Stimulated activated CD4-positive, alpha-beta T cell treated with anti-CD3 and anti-CD28 coated beads, Interleukin-15, amount 100 ng/mL, for 1 hour (primary cell): ENCODE data around the gene RGS7.

ENCODE experiments used
- DNase-seq, 2 donors: peaks; one replicate each; pipeline ENCODE4 v3.0.0-alpha.2; 2020; ENCODE audit warnings: low read depth in 1 of 2, low spot score in 1 of 2

The RGS7 gene

DNA sequence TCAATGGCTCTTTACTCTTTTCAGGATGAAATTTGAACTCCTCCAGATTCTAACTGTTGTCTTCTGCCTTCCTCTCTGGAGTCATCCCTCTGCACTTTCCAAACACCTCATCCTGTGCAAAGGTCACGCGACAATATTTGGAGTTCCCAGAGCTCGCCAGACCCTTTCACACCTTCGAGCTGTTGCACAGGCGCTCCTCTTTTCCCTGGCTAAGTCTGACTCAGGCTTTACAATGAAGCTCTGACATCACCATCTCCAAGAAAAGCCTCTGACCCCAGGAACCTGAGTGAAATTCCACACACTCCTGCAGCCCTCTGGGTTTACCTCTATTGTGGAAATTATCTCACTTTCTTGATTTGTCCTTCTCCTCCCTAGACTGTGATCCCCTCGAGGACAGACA lies 270.3 kb downstream of the RGS7 start:
- DNase-seq = no peak

GRCh38 chr1:241083285-241083684 lies 273.7 kb downstream of the RGS7 start:
- DNase-seq = no peak

- DNase-seq = no peak
Observed at GRCh38 chr1:241081473-241081872, 275.5 kb downstream of the RGS7 start.

DNA sequence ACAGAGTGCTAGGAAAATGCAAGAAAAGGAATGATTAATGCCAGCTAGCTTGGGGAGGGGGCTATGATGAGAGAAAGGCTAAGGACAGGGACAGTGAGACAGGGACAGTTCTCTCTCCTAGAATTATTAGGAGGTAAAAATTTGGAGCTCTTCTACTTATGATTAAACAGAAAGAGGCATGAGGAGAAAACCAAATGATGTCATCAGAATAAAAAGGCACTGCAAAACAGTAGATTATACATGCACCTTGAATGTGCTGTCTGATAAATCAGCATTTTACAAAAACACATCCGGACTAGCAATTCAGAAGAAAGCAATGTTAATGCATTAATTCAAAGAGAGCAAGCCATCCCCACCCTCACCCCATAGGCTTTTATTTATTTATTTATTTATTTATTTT lies 277.5 kb downstream of the RGS7 start:
- DNase-seq = no peak

DNA sequence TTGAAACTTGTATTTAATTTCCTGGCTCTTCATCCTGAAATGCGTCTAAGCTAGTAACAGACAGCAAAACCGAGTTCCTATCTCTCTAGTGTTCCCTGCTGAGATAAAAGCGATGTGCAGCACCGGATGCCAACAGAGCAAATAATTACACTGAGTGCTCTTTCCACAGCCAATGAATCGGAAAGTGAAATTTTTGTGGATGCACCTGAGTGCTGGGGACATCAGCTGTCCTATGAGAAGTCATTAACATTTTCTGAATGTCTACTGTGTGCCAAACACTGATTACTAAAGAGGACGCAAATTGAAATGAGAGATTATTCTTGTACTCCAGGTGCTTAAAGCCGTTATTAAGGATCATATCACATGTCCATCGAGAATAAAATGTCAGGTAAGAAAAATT lies 278.0 kb downstream of the RGS7 start:
- no peak for DNase-seq

- no peak for DNase-seq
Observed at GRCh38 chr1:241077386-241078147, 279.4 kb downstream of the RGS7 start.

DNA sequence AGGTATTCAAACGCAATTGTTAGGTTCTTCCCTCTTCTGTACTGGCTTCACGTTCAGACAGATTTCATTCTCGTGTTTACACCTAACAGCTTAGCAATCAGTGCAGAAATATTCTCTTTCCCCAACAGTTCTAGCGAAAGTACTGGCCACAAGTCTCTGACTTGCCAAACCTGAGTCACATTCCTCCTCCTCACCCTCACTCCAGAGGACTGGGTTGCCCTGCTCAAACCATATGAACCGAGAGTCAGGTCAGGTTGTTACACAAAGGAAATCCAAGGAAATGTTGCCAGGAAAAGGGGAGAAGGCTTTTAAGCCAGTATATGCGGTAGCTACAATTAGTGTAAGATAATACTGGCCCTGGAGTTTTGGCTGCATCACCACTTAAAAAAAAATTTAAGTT lies 282.5 kb downstream of the RGS7 start:
- DNase-seq = no peak

DNA sequence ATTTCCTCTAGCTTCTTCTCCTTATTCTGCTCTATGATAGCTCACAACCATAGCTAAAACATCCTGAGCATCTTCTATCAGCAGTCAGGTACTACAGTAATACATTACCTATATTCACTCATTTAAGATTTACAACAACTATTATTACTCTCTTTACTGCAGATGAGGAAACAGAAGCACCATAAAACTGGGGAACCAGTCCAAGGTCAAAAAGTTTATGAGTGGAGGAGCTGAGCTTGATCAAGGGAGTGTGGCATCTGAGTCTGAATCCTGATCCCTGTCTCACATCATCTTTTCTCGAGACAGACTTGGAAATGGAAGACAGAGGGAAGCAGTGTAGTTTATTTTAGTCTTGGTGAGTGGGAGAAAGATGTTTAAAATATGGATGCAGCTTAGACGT lies 288.6 kb downstream of the RGS7 start:
- no peak for DNase-seq

DNA sequence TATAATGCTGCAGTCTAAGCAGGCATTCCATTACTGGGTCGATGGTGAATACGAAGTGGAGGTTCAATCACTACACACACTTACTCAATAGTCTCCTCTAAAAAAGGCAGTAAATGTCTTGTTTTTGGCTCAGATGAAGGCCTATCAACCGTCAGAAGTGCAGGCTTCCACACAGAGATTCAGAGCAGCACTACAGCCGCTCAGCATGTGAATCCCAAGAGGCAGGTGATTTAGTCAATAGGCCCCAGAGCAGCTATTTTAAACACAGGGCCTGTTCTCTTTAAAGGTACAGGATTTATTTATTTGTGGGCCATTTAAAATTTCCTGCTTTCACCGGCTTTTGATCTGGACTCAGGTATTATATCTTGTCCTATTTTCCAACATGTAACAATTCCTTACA lies 293.7 kb downstream of the RGS7 start:
- DNase-seq = no peak

GRCh38 chr1:241061062-241061461 lies 295.9 kb downstream of the RGS7 start:
- no peak for DNase-seq

DNA sequence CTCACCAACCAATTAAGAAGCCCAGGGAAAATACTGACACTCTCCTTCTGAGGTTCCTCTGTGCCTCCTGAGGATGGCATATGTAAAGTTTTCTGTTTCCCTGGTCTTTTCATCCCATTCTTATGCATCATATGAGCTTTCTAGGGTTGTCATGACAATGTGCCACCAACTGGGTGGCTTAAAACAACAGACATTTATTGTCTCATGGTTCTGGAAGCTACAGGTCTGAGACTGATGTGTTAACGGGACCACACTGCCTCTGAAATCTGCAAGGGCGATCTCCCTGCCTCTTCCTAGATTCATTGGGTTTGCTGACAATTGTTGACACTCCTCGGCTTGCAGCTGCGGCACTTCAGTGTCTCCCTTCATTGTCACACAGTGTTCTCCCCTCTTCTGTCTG lies 308.4 kb downstream of the RGS7 start:
- no peak for DNase-seq

GRCh38 chr1:241045659-241046058 lies 311.3 kb downstream of the RGS7 start:
- no peak for DNase-seq

DNA sequence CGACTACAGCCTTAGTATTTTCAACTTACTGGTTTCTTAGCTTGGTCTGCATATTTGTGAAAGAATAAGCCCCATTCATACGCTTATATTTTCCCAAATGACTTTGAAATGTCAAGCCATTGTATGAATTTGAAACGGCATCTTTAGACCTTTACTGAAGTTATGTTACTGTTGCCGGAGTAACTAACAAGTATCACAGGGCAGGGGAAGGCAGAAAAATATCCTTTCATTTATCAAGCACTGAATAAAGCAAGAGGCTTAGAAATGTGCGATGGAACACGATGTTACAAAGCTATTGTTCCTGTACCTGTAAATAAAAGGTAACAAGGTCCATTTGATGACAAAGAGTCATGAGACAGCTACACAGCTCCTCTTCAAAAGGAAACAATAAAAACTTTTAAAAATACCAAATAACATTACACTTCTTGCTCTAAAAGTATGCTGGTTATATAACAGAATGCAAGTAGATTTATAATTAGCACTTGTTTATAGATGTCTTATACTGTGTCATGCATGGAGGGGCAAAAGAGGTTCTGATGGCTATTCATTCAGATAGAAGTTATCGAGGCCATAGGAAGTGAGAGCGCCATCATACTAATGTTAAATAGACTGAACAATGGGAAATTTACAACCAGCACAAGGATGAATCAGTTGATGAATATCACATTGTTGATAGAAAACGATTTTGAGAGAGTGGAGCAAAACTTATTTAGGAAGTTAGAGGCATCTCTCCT lies 322.6 kb downstream of the RGS7 start:
- DNase-seq = no peak

DNA sequence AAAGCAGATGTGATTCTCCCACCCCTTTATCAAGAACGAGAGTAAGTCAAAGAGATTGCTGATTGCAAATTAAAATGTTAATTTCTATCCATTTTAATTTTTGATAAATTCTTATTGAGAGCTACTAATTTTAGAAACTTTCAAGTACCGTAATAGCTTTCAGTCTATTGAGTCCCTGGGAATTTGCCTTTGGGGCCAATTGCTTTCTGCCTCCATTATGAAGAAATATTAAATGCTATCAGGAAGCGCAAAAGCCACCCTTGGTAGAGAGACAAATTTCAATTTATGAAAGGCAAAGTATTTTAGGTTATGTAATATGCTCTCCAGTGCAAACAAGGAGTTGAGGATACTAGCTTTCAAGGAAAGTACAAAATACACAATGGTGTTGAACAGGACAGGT lies 332.2 kb downstream of the RGS7 start:
- DNase-seq = no peak

- DNase-seq = no peak
Observed at GRCh38 chr1:241022366-241022765, 334.6 kb downstream of the RGS7 start.

- DNase-seq = no peak
Observed at GRCh38 chr1:241020851-241021697, 335.9 kb downstream of the RGS7 start.

DNA sequence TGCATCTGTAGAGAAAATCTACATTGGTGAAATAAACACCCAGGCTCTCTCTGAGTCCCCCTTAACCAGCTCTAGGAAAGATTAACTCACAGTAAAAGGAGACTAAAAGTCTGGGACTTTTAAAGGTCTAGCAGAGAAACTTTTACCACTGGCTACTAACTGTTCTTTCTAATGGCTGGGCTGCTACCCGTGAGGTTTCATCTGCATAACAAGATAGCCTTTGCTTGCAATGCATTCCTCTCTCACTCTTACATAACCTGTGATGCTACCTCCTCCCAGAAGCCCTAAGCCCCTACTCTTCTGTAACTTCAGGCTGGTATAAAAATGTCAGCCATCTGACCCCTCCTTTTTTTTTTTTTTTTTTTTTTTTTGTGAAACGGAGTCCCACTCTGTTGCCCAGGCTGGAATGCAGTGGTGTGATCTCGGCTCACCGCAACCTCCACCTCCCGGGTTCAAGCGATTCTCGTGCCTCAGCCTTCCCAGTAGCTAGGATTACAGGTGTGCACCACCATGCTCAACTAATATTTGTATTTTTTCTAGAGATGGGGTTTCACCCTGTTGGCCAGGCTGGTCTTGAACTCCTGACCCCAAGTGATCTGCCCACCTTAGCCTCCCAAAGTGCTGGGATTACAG lies 344.2 kb downstream of the RGS7 start:
- DNase-seq = no peak

DNA sequence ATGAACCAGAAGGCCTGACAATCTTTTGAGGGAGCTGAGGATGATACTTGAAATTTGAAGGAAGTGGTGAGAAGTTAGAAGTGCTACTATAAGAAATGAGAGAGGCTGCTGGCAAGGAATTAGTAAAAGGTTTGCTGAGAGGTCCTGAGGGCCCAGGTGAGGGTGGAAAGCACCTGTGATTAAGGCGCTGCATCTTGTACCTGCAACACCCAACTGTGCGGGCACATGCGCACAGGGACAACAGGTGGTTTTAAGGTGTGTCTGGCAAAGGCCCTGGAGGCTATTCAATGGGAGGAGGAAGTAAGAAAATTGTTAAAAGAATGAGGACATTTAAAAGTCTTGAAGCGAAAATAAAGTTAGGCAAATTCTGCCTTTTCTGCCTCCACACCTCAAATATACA lies 349.3 kb downstream of the RGS7 start:
- DNase-seq = no peak

DNA sequence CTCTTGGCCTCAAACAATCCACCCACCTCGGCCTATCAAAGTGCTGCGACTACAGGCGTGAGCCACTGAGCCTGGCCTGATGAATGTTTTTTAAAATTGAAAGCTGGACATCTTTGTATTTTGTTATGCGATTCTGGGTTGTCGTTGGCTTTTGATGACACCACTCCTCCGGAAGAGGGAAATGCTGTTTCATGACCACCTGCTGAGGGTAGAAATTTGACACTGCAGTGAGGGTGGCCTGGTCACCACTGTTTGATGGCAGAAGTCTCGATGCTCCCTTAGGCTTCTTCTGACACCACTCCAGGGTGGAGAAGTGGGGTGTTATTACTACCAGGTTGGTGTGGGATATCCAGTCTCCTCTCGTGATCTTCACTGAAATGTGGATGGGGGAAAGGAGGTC lies 357.2 kb downstream of the RGS7 start:
- no peak for DNase-seq

DNA sequence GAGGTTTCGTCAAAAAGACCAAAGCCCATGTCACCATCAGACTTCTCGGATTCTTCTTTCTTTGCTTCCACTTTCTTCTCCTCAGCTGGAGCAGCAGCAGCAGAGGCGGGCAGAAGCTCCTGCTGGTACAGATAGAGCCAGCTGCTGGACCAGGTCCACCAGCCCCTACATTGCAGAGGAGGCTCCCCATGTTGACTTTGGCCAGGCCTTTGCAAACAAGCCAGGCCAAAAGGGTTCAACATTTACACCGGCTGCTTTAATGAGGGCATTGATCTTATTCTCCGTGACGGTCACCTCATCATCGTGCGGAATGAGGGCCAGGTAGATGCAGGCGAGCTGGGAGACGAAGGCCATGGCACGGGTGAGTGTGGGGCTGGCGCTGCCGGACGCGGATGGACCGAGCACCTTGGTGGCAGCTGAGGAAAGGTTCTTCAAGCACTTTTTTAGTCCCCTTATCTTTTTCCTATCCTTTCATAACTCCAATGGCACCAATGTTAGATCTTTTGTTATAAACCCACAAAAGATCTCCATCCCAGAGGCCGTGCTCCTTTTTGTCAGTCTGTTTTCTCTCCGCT lies 358.5 kb downstream of the RGS7 start:
- no peak for DNase-seq

DNA sequence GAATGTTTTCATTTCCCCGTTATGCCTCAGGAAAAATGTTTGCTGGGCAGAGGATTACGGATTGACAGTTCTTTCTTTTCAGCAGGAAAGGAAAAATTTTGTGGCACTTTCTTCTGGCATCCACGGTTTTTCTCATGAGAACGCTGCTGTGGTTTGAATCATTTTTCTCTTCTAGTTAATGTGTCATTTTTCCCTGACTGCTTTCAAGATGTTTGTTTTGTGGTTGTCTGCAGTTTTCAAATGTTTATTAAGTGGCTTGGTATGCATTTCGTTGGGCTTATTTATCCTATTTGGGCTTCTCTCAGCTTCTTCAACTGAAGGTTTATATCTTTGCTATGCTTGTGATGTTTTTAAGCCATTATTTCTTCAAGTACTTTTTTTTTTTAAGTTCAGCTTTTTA lies 359.0 kb downstream of the RGS7 start:
- DNase-seq = no peak
